KMS-11 (cell line): ENCODE data around the gene ZNF609.

Experiments used
- H2AFZ ChIP-seq: fragments of 200-600 bp; sonication (generic); 2 replicates; pipeline ENCODE4 v1.6.1; 2016; ENCODE audit warnings: antibody characterized with exemption, mixed run types, low read depth
- H3K27ac ChIP-seq: fragments of 200-600 bp; sonication (generic); 2 replicates; pipeline ENCODE4 v1.6.1; 2016; ENCODE audit warnings: mild to moderate bottlenecking, mixed run types
- H3K27me3 ChIP-seq: fragments of 200-600 bp; sonication (generic); 2 replicates; pipeline ENCODE4 v1.6.1; 2017; ENCODE audit warnings: mild to moderate bottlenecking, low read depth, mixed run types, moderate library complexity; ENCODE audit not compliant: insufficient read depth
- H3K36me3 ChIP-seq: fragments of 200-600 bp; sonication (generic); 2 replicates; pipeline ENCODE4 v1.6.1; 2017; ENCODE audit warnings: mild to moderate bottlenecking, mixed run types; ENCODE audit not compliant: insufficient read depth
- H3K4me1 ChIP-seq: fragments of 200-600 bp; sonication (generic); 2 replicates; pipeline ENCODE4 v1.6.1; 2016; ENCODE audit warnings: mild to moderate bottlenecking, low read depth, mixed run types; ENCODE audit not compliant: poor library complexity, severe bottlenecking
- H3K4me2 ChIP-seq: fragments of 200-600 bp; sonication (generic); 2 replicates; pipeline ENCODE4 v1.7.0; 2016; ENCODE audit warnings: mild to moderate bottlenecking, mixed run types
- H3K4me3 ChIP-seq: fragments of 200-600 bp; sonication (generic); IDR thresholded peaks from 2 replicates; pipeline ENCODE4 v1.6.1; 2017; ENCODE audit warnings: low read depth, low read length, mixed read lengths; ENCODE audit not compliant: insufficient read depth
- H3K79me2 ChIP-seq: fragments of 200-600 bp; sonication (generic); 2 replicates; pipeline ENCODE4 v1.6.1; 2016; ENCODE audit warnings: low read depth, mixed run types; ENCODE audit not compliant: insufficient read depth
- H3K9ac ChIP-seq: fragments of 200-600 bp; sonication (generic); 2 replicates; pipeline ENCODE4 v1.6.1; 2016; ENCODE audit warnings: mild to moderate bottlenecking, mixed run types
- H4K20me1 ChIP-seq: fragments of 200-600 bp; sonication (generic); 2 replicates; pipeline ENCODE4 v1.6.1; 2016; ENCODE audit warnings: mild to moderate bottlenecking, mixed run types; ENCODE audit not compliant: insufficient read depth
- TF ChIP-seq, protein P1 (sequence below): fragments of 200-600 bp; sonication (generic); conservative IDR thresholded peaks from 2 replicates; pipeline ENCODE4 v1.6.1; 2017; ENCODE audit warnings: low read depth, mild to moderate bottlenecking, antibody characterized with exemption, low read length, moderate library complexity, mixed read lengths

Gene ZNF609

DNA sequence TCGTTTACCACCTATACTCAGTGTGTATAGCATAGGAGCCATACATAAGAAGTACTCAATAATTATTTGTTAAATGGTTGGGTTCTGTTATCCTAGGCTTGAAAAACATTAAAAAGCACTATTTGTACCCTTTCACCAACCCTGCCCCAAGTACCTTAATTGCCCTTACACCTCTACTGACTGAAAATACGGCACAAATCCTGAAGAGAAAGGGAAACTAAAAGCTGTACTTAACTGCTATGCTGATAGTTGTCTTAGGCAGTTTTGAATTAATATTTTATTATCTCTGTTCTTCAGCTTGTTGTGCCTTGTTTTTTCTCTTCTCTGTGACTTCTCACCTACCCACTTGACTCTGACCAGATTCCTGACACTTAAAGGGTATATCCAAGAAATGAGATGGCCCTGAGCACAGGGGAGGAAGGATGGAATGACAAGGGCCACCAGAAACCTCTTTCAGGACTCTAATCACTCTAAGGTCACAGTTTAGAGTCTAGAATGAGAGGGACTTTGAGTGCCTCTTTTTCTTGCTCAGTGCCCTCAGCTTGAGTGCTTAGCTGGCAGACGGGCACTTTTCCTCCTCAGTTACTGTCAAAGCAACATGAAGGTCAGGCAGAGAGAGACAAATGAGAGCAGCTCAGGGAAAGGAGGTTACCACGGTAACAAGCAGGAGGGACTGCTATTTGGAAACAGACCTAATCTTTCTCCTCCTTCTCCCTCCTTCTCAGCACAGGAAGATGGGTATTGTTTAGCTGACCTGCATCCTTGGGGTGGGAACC lies 136.5 kb downstream of the ZNF609 start:
- Histone ChIP-seq H3K9ac (peak overlapping the region; percentile 45; the same call in 1 of the 2 replicates), H3K36me3 (no peaks in the 10 kb centered on the region), H3K4me1 (peaks cover 82% of the 10 kb centered on the region), H3K27ac (peak overlapping the region; percentile 80), H3K4me3 (no peak overlapping the region), H2AFZ (no peak overlapping the region), H3K27me3 (no peaks in the 10 kb centered on the region), H4K20me1 (no peaks in the 10 kb centered on the region), H3K4me2 (peak overlapping the region; percentile 96), H3K79me2 (peaks cover 91% of the 10 kb centered on the region)
- TF ChIP-seq, protein P1, sequence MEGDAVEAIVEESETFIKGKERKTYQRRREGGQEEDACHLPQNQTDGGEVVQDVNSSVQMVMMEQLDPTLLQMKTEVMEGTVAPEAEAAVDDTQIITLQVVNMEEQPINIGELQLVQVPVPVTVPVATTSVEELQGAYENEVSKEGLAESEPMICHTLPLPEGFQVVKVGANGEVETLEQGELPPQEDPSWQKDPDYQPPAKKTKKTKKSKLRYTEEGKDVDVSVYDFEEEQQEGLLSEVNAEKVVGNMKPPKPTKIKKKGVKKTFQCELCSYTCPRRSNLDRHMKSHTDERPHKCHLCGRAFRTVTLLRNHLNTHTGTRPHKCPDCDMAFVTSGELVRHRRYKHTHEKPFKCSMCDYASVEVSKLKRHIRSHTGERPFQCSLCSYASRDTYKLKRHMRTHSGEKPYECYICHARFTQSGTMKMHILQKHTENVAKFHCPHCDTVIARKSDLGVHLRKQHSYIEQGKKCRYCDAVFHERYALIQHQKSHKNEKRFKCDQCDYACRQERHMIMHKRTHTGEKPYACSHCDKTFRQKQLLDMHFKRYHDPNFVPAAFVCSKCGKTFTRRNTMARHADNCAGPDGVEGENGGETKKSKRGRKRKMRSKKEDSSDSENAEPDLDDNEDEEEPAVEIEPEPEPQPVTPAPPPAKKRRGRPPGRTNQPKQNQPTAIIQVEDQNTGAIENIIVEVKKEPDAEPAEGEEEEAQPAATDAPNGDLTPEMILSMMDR = no peak

DNA sequence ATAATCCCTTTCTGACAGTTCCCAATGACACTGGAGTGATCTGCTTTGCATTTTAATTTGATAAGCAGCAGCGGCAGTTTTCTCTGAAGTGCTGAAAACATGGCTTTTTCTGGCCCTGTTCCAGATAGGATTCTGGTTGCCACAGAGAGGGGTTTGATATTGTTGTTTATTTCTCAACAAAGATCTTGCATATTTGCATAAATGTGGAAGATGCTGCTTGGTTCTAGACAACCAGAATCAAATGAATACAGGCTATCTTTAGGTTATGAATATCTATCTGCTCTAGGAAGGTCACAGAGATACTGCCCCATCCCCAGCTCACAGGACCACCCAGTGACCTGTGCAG lies 137.1 kb downstream of the ZNF609 start:
- Histone ChIP-seq H2AFZ (no peak overlapping the region), H3K4me2 (peak overlapping the region; percentile 96)

DNA sequence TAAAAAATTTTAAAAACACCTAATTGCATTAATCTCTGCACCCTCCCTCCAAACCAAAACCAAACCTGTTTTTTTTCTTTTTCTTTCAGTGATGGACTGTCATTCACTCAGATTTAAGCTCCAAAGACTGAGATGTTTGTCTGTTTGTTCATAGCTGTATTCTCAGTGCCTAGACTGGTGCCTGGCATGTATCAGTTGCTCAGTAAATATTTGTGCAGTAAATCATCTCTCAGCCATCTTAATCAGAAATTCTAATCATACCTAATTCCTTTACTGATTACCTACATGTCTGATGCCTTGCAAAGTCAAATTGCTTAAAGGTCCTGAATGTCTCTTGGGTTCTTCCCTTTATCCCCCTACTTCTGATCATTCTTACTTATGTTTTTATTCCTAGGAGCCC lies 138.8 kb downstream of the ZNF609 start:
- Histone ChIP-seq H3K79me2 (peaks cover 92% of the 10 kb centered on the region), H4K20me1 (no peaks in the 10 kb centered on the region), H3K36me3 (no peaks in the 10 kb centered on the region), H3K9ac (no peak overlapping the region), H3K4me1 (peaks cover 81% of the 10 kb centered on the region), H3K27me3 (no peaks in the 10 kb centered on the region), H2AFZ (no peak overlapping the region), H3K4me3 (no peak overlapping the region), H3K27ac (no peak overlapping the region), H3K4me2 (no peak overlapping the region; the same call in 1 of the 2 replicates)
- TF ChIP-seq, protein P1 = no peak

More for the DNA sequence above, 137.1 kb downstream of the ZNF609 start:
- Histone ChIP-seq H3K27me3 (no peaks in the 10 kb centered on the region), H3K27ac (peak overlapping the region; percentile 80), H3K36me3 (no peaks in the 10 kb centered on the region), H3K4me3 (no peak overlapping the region), H3K9ac (peak overlapping the region; percentile 45; the same call in 1 of the 2 replicates), H4K20me1 (no peaks in the 10 kb centered on the region), H3K79me2 (peaks cover 91% of the 10 kb centered on the region), H3K4me1 (peaks cover 82% of the 10 kb centered on the region)
- TF ChIP-seq, protein P1 = no peak

GRCh38 chr15:64599716-64600115 lies 139.3 kb downstream of the ZNF609 start:
- Histone ChIP-seq H3K4me1 (peaks cover 81% of the 10 kb centered on the region), H2AFZ (no peak overlapping the region), H3K27ac (no peak overlapping the region), H3K9ac (no peak overlapping the region), H3K4me2 (no peak overlapping the region; the same call in 1 of the 2 replicates), H3K4me3 (no peak overlapping the region), H3K79me2 (peaks cover 91% of the 10 kb centered on the region), H4K20me1 (no peaks in the 10 kb centered on the region), H3K27me3 (no peaks in the 10 kb centered on the region), H3K36me3 (no peaks in the 10 kb centered on the region)
- TF ChIP-seq, protein P1 = no peak
